ENCODE results near the gene MXD1. TPM values are rescaled to one million over a fixed set of nuclear protein-coding genes. Genes with fewer than 3 reads are reported as not detected.
A peak's percentile ranks its signal among the peaks of the same experiment; 100 is the strongest.

The MXD1 gene
- total RNA-seq (2014; rRNA removed; shearing (Covaris generic)) (1.5 and 1.8 TPM in 2 replicates), polyA plus RNA-seq (2016; fragmentation: Nextera tagmentation; extraction: Ambion mirVana) (3.6 and 3.9 TPM in 2 replicates)
- long read RNA-seq, partial matches to known transcripts = 1 of 2 reads
- long read RNA-seq, other reads (novel, unspliced or antisense) = 0 of 2 reads

DNA sequence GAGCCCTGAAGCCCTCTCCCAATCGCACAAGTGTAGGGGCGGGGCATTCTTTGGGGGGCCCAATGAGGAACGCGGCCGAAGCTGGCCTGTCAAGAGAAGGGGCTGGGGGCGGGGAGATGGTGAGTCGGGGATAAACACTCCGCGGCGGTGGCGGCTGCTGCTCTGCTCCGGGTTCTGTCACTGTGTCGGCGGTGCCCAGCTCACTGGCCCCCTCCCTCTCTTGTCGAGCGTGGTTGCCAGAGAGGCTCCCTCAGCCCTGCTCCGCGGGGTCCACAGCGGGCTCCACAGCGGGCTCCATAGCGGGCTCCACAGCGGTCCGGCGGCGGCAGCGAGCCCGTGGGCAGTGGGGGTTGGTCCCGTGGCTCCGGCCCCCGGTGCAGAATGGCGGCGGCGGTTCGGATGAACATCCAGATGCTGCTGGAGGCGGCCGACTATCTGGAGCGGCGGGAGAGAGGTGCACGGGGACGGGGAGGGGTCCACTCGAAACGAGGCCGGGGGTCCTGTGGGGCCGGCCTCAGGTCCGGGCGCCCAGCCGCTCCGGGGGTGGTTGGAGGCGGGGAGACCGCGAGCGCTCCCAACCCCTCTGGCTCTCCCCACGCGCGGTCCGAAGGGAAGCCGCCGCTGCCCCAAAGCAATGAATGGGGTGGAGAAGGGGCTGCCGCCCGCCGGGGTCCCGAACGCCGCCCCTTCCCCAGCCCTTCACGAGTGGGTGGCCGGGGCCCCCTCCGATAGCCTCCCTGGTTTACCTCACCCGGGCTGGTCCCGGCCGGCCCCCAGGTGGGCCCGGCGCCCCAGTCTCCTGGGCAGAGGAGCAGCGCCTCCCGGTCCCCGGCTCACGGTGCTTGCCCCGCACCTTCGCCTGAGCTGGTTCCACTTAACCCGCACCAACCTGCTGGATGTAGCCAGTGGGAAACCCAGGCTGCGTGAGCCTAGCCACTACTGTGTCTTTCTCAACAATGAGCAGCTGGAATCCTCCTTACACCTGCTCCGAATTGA lies at the start of gene MXD1:
MXD1 (plus strand) TSS at position 160 of the 996 bp plus-strand sequence; CDS start at position 382, 222 bp downstream.
- H2AFZ ChIP-seq = no peak within 1 kb of the TSS; the same call in 1 of the 2 replicates
- H3F3A ChIP-seq (replicated peaks; ENCODE audit: low read depth) = no peaks in the 10 kb centered on the region
- Mint-ChIP-seq H3K4me1 (0 out of 3 replicates have a peak, but pooled peaks cover 6% of the 10 kb centered on the region), H3K36me3 (ENCODE audit: low read depth) (peaks cover 3% of the 10 kb centered on the region; the same call in 1 of the 3 replicates), H3K27ac (peak within 1 kb of the TSS; percentile 98), H3K9me3 (no peaks in the 10 kb centered on the region), H3K4me3 (peak within 1 kb of the TSS; percentile 85), H3K27me3 (ENCODE audit: insufficient read depth, low read depth, poor library complexity) (peaks cover 6% of the 10 kb centered on the region)
- no peaks in the 10 kb centered on the region for H3K4me1 ChIP-seq (ENCODE audit: insufficient read depth)
- ATAC-seq (peak; percentile 8), DNase-seq (ENCODE audit: low spot score) (peak; percentile 58)
- no peaks in the 10 kb centered on the region for H3K79me2 ChIP-seq (replicated peaks; ENCODE audit: insufficient read depth)
- H3K27ac ChIP-seq (ENCODE audit: low read depth) = peak within 1 kb of the TSS; percentile 95
- no peak for TF ChIP-seq EZH2 (IDR thresholded peaks at IDR 0.05; ENCODE audit: low read depth, unreplicated experiment)
- TF ChIP-seq CTCF (conservative IDR thresholded peaks at IDR 0.05; ENCODE audit: low read depth in 2 of 2) = no peak
- TF ChIP-seq ZNF114 (CRISPR knock-in tag; IDR thresholded peaks at IDR 0.05) = no peak
- no peak for TF ChIP-seq ZNF331 (CRISPR knock-in tag; IDR thresholded peaks at IDR 0.05; ENCODE audit: low read depth)
- TF ChIP-seq STAT1 (IDR thresholded peaks at IDR 0.05; ENCODE audit: unreplicated experiment) = no peak
- no peak for TF ChIP-seq EZH2phosphoT487 (IDR thresholded peaks at IDR 0.05; ENCODE audit: unreplicated experiment)
- no peaks in the 10 kb centered on the region for H3K9me2 ChIP-seq (ENCODE audit: insufficient read depth)
- no peaks in the 10 kb centered on the region for H4K20me1 ChIP-seq (replicated peaks; ENCODE audit: insufficient read depth)
- peak within 1 kb of the TSS; percentile 68 for H3K4me3 ChIP-seq
- H3K27me3 ChIP-seq (ENCODE audit: insufficient read depth) = no peaks in the 10 kb centered on the region
- no peaks in the 10 kb centered on the region for H3K36me3 ChIP-seq (ENCODE audit: insufficient read depth)
- peak within 1 kb of the TSS; percentile 88 for H3K4me2 ChIP-seq

DNA sequence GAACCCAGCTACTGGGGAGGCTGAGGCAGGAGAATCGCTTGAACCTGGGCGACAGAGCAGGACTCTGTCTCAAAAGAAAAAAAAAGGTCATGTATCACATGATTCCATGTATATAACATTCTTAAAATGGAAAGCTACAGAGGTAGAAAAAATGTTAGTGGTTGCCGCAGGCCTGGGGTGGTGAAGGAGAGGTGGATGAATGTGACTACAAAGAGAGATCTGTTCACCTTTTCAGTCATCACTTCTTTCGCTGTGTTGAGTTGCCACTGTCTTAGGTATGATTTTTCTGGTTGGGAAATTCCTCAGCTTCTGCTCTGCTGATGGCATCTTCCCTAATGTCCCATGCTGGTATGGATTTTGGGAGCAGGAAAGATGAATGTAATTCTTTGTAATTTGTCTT lies 26.5 kb upstream of the MXD1 start:
- Mint-ChIP-seq H3K9me3 (no peaks in the 10 kb centered on the region), H3K4me1 (no peaks in the 10 kb centered on the region; the same call in 2 of the 3 replicates), H3K27ac (no peak overlapping the region), H3K4me3 (no peak overlapping the region), H3K27me3 (ENCODE audit: insufficient read depth, low read depth, poor library complexity) (no peaks in the 10 kb centered on the region), H3K36me3 (ENCODE audit: low read depth) (no peaks in the 10 kb centered on the region)
- Histone ChIP-seq H3K9me2 (ENCODE audit: insufficient read depth) (no peaks in the 10 kb centered on the region; the same call in 1 of the 2 replicates), H3K27me3 (ENCODE audit: insufficient read depth) (no peaks in the 10 kb centered on the region), H2AFZ (no peak overlapping the region), H3K36me3 (ENCODE audit: insufficient read depth) (no peaks in the 10 kb centered on the region; the same call in 1 of the 2 replicates), H3K4me3 (no peak overlapping the region), H3K4me1 (ENCODE audit: insufficient read depth) (no peaks in the 10 kb centered on the region), H3K79me2 (replicated peaks; ENCODE audit: insufficient read depth) (no peaks in the 10 kb centered on the region), H4K20me1 (replicated peaks; ENCODE audit: insufficient read depth) (no peaks in the 10 kb centered on the region), H3F3A (replicated peaks; ENCODE audit: low read depth) (no peaks in the 10 kb centered on the region), H3K4me2 (no peak overlapping the region), H3K27ac (ENCODE audit: low read depth) (no peak overlapping the region)
- ATAC-seq (no peak), DNase-seq (ENCODE audit: low spot score) (no peak)
- TF ChIP-seq, protein P1, sequence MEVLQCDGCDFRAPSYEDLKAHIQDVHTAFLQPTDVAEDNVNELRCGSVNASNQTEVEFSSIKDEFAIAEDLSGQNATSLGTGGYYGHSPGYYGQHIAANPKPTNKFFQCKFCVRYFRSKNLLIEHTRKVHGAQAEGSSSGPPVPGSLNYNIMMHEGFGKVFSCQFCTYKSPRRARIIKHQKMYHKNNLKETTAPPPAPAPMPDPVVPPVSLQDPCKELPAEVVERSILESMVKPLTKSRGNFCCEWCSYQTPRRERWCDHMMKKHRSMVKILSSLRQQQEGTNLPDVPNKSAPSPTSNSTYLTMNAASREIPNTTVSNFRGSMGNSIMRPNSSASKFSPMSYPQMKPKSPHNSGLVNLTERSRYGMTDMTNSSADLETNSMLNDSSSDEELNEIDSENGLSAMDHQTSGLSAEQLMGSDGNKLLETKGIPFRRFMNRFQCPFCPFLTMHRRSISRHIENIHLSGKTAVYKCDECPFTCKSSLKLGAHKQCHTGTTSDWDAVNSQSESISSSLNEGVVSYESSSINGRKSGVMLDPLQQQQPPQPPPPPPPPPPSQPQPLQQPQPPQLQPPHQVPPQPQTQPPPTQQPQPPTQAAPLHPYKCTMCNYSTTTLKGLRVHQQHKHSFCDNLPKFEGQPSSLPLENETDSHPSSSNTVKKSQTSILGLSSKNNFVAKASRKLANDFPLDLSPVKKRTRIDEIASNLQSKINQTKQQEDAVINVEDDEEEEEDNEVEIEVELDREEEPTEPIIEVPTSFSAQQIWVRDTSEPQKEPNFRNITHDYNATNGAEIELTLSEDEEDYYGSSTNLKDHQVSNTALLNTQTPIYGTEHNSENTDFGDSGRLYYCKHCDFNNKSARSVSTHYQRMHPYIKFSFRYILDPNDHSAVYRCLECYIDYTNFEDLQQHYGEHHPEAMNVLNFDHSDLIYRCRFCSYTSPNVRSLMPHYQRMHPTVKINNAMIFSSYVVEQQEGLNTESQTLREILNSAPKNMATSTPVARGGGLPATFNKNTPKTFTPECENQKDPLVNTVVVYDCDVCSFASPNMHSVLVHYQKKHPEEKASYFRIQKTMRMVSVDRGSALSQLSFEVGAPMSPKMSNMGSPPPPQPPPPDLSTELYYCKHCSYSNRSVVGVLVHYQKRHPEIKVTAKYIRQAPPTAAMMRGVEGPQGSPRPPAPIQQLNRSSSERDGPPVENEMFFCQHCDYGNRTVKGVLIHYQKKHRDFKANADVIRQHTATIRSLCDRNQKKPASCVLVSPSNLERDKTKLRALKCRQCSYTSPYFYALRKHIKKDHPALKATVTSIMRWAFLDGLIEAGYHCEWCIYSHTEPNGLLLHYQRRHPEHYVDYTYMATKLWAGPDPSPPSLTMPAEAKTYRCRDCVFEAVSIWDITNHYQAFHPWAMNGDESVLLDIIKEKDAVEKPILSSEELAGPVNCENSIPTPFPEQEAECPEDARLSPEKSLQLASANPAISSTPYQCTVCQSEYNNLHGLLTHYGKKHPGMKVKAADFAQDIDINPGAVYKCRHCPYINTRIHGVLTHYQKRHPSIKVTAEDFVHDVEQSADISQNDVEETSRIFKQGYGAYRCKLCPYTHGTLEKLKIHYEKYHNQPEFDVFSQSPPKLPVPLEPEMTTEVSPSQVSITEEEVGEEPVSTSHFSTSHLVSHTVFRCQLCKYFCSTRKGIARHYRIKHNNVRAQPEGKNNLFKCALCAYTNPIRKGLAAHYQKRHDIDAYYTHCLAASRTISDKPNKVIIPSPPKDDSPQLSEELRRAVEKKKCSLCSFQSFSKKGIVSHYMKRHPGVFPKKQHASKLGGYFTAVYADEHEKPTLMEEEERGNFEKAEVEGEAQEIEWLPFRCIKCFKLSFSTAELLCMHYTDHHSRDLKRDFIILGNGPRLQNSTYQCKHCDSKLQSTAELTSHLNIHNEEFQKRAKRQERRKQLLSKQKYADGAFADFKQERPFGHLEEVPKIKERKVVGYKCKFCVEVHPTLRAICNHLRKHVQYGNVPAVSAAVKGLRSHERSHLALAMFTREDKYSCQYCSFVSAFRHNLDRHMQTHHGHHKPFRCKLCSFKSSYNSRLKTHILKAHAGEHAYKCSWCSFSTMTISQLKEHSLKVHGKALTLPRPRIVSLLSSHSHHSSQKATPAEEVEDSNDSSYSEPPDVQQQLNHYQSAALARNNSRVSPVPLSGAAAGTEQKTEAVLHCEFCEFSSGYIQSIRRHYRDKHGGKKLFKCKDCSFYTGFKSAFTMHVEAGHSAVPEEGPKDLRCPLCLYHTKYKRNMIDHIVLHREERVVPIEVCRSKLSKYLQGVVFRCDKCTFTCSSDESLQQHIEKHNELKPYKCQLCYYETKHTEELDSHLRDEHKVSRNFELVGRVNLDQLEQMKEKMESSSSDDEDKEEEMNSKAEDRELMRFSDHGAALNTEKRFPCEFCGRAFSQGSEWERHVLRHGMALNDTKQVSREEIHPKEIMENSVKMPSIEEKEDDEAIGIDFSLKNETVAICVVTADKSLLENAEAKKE (CRISPR knock-in tag; IDR thresholded peaks at IDR 0.05) = no peak
- TF ChIP-seq ETS1 (IDR thresholded peaks at IDR 0.05) = no peak

All from GM23338 (cell line).